ENCODE results near the gene BTG4.
A peak's percentile ranks its signal among the peaks of the same experiment; 100 is the strongest.

The BTG4 gene

DNA sequence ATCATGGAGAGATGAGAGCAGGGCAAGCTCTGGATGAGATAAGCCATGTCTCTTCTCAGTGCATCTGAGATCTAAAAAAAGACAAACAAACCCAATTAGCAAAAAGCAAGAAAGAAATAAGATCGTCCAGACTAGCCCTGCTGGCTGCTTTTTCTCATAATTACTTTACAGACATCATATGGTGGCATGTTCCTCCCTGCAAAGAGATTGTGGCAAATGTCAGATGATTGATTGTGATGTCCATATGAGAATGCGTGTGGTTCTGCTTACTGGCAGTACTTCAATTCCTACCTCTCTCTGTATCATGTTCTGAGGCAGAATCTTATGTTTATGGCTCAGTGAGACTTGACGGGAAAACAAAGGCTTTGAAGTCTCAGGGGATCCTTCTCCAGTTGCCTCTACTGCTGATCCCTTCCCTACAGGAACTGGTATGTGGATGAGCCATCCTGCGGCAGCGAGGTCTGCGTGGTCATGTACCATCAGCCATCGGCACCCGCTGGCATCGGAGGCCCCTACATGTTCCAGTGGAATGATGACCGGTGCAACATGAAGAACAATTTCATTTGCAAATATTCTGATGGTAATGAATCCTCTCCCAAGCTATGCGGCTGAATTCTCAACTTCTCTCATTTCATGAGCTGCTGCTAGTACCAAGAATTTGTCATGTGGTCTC, 37.1 kb upstream of the BTG4 start:
- no peak overlapping the region for H3K27ac ChIP-seq (ENCODE audit: low read depth, low read length)
- H3K36me3 ChIP-seq (ENCODE audit: insufficient read depth, low read length): peaks cover 29% of the 10 kb centered on the region
- H3K4me1 ChIP-seq (ENCODE audit: control insufficient read depth, insufficient read depth, low read length, unreplicated experiment): peaks cover 10% of the 10 kb centered on the region
- H2AFZ ChIP-seq (ENCODE audit: low read length, unreplicated experiment): no peak overlapping the region
- H3K4me3 ChIP-seq (ENCODE audit: low read depth, low read length): no peak overlapping the region
- H3K27me3 ChIP-seq (ENCODE audit: insufficient read depth, low read length): no peaks in the 10 kb centered on the region
- H3K79me2 ChIP-seq (ENCODE audit: control insufficient read depth, insufficient read depth, low read length, unreplicated experiment): no peaks in the 10 kb centered on the region

DNA sequence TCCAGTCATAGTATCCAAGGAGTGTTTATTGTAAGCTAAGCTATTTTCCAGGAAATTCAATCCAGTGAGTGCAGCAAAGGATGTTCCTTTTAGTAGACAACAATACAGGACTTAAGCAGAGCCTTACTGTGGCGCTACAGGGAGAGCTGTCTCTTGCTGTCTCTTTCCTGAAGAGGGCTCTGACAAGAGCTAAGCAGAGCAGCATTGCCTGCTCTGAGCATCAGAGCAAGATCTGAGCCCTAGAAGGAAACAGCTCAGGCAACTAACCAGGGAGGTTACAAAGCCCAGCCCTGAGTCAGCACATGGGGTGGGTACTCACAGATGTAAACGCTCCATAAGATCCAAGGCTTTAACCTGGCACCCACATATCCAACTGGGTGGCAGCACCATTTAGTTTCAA, 36.3 kb upstream of the BTG4 start:
- no peaks in the 10 kb centered on the region for H3K27me3 ChIP-seq (ENCODE audit: insufficient read depth, low read length)
- peaks cover 6% of the 10 kb centered on the region for H3K4me1 ChIP-seq (ENCODE audit: control insufficient read depth, insufficient read depth, low read length, unreplicated experiment)
- no peak overlapping the region for H2AFZ ChIP-seq (ENCODE audit: low read length, unreplicated experiment)
- H3K4me3 ChIP-seq (ENCODE audit: low read depth, low read length): no peak overlapping the region
- no peaks in the 10 kb centered on the region for H3K79me2 ChIP-seq (ENCODE audit: control insufficient read depth, insufficient read depth, low read length, unreplicated experiment)
- no peak overlapping the region for H3K27ac ChIP-seq (ENCODE audit: low read depth, low read length)
- peaks cover 36% of the 10 kb centered on the region for H3K36me3 ChIP-seq (ENCODE audit: insufficient read depth, low read length)

DNA sequence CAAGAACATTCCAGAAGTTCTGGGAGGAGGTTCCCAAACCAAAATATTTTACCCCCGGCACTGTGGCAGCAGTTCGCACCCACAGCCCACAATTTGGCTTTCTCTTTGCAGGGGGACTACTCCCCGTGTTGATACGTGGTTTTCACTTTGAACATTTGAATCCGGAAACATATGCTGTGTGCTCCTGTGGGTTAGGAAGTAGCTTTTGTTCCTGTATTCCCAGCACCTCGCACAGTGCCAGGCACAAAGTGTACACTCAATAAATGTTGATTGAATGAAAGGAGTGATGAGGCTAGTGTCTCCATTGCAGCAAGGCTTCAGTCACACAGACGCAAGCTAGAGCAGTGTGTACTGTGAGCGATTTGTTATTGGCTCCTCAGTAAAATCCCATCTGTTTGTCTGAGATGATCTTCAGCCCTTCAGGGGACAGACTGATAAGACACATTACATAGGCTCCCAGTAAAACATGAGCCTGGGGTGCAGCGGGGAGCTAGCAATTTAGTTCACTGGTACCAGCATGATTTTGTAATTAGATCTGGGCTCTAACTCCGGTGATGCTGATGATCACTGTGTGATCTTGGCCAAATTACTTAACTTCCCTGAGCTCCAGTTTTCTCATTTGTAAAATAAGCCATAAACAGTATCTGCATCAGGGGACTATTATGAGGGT, 30.6 kb upstream of the BTG4 start:
- Histone ChIP-seq H3K27ac (ENCODE audit: low read depth, low read length) (no peak overlapping the region), H3K36me3 (ENCODE audit: insufficient read depth, low read length) (peaks cover 30% of the 10 kb centered on the region), H2AFZ (ENCODE audit: low read length, unreplicated experiment) (no peak overlapping the region), H3K4me3 (ENCODE audit: low read depth, low read length) (peak overlapping the region; percentile 94; the same call in 1 of the 2 replicates), H3K4me1 (ENCODE audit: control insufficient read depth, insufficient read depth, low read length, unreplicated experiment) (peaks cover 32% of the 10 kb centered on the region), H3K27me3 (ENCODE audit: insufficient read depth, low read length) (no peaks in the 10 kb centered on the region), H3K79me2 (ENCODE audit: control insufficient read depth, insufficient read depth, low read length, unreplicated experiment) (peaks cover 21% of the 10 kb centered on the region)

DNA sequence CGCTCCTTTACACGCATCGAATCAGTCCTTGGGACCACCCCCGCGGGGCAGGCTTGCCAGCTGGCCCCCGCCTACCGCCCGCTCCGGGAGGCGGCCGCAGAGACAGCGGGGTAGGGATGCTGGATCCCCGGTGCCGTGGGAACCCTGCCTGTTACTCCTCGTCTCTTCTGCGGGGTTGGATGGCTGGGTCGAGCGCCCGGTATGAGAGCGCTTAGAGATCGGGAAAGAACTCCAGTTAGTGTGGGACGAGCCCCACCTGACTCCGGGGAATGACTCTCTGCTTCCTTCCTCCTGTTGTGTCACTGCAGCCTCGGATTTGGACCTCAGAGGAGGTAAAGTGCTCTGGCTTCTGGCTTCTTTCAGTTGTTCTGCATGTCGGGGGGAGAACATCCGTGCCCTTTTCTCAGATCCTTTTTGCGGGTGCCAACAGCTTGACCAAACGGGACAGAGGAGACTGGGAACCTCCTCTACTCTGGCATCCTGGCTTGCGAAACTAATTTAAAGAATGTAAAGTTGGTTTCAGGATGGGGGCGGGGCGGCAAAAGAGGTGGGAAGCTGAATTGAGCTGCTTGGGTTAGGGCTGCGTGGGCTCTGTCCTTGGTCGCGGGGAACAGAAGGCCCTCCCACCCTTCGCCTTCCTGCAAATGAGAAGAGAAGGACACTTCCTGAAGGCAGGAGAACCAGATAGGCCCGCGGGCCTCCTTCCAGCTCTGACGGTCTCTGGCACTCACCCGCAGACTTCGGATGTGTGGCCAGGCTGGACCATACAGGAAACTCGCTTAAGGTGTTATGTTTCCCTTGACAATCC, 29.3 kb upstream of the BTG4 start:
- Histone ChIP-seq H3K4me3 (ENCODE audit: low read depth, low read length) (peak overlapping the region; percentile 94), H3K27me3 (ENCODE audit: insufficient read depth, low read length) (no peaks in the 10 kb centered on the region), H3K4me1 (ENCODE audit: control insufficient read depth, insufficient read depth, low read length, unreplicated experiment) (peaks cover 32% of the 10 kb centered on the region), H3K79me2 (ENCODE audit: control insufficient read depth, insufficient read depth, low read length, unreplicated experiment) (peaks cover 21% of the 10 kb centered on the region), H3K27ac (ENCODE audit: low read depth, low read length) (peak overlapping the region; percentile 54), H3K36me3 (ENCODE audit: insufficient read depth, low read length) (peaks cover 24% of the 10 kb centered on the region), H2AFZ (ENCODE audit: low read length, unreplicated experiment) (peak overlapping the region; percentile 65)

DNA sequence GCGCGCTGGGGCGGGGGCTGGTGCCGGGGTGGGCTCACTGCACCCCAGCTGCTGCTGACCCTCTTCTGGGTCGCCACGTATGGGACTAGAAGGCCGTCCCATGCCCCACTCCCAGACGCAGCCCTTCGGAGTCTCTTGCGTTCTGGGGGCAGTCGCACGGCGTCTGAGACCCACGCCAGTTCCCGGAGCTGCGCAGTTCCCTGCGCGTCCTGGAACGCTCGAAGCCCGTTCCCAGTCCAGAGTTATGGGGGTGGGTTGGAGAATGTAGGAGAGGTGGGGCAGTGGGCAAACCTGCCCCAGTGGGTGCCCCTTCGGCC, 28.7 kb upstream of the BTG4 start:
- Histone ChIP-seq H3K27ac (ENCODE audit: low read depth, low read length) (peak overlapping the region; percentile 54), H3K27me3 (ENCODE audit: insufficient read depth, low read length) (no peaks in the 10 kb centered on the region), H3K4me1 (ENCODE audit: control insufficient read depth, insufficient read depth, low read length, unreplicated experiment) (peaks cover 32% of the 10 kb centered on the region), H3K36me3 (ENCODE audit: insufficient read depth, low read length) (peaks cover 18% of the 10 kb centered on the region; the same call in 1 of the 2 replicates), H3K4me3 (ENCODE audit: low read depth, low read length) (peak overlapping the region; percentile 94), H2AFZ (ENCODE audit: low read length, unreplicated experiment) (peak overlapping the region; percentile 65), H3K79me2 (ENCODE audit: control insufficient read depth, insufficient read depth, low read length, unreplicated experiment) (peaks cover 21% of the 10 kb centered on the region)

DNA sequence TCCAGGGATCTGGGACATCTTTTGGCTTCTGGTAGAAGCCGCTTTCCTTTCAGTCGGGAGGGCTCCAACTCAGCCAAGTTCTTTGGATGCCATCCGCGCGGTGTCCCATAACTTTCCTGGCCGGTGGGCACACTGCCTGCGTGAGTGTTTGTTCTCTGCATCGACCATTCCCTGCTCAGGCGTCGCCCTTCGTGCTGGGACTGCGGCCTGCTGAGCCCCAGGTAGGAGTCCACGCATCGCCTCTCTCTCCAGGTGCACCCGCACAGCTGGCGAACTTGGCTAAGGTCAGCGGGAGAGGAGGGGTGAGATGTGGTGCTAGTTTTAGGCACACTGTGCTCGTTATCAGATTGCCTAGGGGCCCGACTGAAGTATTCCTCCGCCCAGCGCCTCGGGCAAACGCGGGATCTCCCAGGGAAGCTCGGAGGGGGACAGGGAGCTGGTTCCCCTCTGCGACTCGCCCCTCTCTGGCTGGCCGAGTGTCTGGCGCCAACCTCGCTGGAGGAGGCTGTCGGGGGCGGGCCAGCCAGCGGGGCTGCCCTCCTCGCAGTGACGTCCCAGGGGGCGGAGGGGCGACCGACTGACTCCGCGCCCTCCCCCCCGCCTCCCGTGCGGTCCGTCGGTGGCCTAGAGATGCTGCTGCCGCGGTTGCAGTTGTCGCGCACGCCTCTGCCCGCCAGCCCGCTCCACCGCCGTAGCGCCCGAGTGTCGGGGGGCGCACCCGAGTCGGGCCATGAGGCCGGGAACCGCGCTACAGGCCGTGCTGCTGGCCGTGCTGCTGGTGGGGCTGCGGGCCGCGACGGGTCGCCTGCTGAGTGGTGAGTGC, 28.1 kb upstream of the BTG4 start, which contains the start of gene LAYN:
Gene LAYN, plus strand, starts transcription at position 607 of the 823 bp plus-strand sequence. Its CDS starts 124 bp downstream, at position 731.
- peaks cover 32% of the 10 kb centered on the region for H3K4me1 ChIP-seq (ENCODE audit: control insufficient read depth, insufficient read depth, low read length, unreplicated experiment)
- H3K36me3 ChIP-seq (ENCODE audit: insufficient read depth, low read length): peaks cover 13% of the 10 kb centered on the region; the same call in 1 of the 2 replicates
- no peaks in the 10 kb centered on the region for H3K27me3 ChIP-seq (ENCODE audit: insufficient read depth, low read length)
- H3K4me3 ChIP-seq (ENCODE audit: low read depth, low read length): peak within 1 kb of the TSS; percentile 94
- H3K27ac ChIP-seq (ENCODE audit: low read depth, low read length): peak within 1 kb of the TSS; percentile 54
- peaks cover 21% of the 10 kb centered on the region for H3K79me2 ChIP-seq (ENCODE audit: control insufficient read depth, insufficient read depth, low read length, unreplicated experiment)
- H2AFZ ChIP-seq (ENCODE audit: low read length, unreplicated experiment): peak within 1 kb of the TSS; percentile 65

DNA sequence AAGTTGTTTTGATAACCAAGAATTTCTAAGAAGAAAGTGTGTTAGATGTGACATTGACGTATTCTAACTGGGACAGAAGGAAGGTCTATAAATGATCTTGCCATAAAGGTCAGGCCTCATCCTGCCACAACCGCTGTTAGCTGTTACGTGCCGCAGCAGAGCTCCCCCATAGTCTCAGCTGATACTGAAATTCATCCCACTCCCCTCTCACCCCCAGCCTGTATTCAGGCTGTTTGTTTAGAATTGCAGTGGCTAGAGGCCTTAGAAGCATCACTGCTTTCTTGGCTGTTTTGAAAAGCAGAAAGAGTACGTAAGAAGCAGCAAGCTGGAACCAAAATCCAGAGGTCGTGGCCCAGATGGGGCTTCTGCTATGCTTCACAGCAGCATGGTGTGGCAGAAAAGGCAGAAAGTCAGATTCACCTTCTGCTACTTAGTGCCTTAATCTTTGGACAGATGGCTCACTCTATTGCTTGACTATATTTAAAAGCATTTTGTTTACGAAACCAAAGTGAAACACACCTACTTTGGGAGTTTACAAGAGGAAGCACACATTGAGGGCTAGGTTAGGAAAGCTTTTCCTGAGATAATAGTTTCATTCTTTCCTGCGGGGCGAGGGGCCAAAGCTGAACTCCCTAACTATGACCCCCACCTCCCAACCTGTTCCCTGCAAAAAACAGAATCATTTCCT, 27.4 kb upstream of the BTG4 start:
- Histone ChIP-seq H3K27me3 (ENCODE audit: insufficient read depth, low read length) (no peaks in the 10 kb centered on the region), H3K4me1 (ENCODE audit: control insufficient read depth, insufficient read depth, low read length, unreplicated experiment) (peaks cover 37% of the 10 kb centered on the region), H2AFZ (ENCODE audit: low read length, unreplicated experiment) (peak overlapping the region; percentile 65), H3K79me2 (ENCODE audit: control insufficient read depth, insufficient read depth, low read length, unreplicated experiment) (peaks cover 21% of the 10 kb centered on the region), H3K4me3 (ENCODE audit: low read depth, low read length) (peak overlapping the region; percentile 94), H3K27ac (ENCODE audit: low read depth, low read length) (no peak overlapping the region), H3K36me3 (ENCODE audit: insufficient read depth, low read length) (peaks cover 9% of the 10 kb centered on the region; the same call in 1 of the 2 replicates)

DNA sequence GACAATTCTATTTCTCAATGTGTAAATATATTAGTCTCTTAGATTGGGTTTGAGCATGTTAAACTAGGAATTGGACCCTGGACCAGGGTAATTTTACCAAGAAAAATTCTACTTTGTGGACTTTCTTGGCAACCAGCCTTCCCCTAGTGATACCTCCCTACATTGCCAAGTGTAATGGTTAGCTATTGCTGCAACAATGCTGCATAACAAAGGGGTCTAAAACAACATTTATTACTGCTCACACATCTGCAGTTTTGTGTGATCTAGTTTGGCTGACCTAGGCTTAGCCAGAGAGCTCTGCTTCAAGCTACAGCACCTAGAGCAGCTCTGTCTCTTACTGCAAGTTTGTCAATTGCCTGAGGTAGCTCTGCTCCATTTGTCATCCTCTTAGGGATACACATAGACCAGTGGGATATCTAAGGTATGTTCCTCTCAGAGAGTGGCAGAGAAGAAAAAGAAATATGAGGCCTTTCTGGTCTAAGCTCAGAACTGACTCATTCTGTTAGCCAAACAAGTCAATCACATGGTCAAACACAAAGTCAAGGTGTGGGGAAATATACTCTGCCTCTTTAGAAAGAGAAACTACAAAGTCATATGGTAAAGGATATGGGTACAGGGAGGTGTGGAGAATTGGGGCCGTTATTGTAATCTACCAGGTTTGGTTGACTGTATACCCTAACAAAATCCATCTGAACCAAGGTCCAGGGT, 26.4 kb upstream of the BTG4 start:
- no peak overlapping the region for H3K27ac ChIP-seq (ENCODE audit: low read depth, low read length)

DNA sequence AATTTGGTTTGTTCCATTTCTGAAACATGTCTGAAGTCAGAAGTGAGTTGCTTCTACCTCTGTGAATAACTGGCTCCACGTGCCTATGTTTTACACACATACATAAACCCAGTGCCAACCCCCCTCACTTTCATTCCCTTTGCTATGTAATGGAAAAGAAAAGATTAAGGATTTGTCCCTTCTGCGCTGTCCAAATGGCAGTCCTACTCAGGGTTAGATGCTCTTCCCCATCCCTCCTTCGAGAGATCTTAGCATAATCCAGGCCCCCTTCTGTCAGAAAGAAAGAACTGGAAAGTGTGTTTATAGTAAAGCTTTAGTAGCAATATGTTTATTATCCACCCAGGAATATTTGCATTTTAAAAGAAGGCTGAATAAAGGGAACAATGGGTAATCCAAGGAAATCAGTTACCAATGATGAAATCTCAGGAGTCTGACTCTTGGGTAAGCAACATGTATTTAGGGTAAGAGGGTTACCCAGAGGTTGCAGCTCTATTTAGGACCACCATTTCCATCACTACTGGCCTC, 25.2 kb upstream of the BTG4 start:
- H3K36me3 ChIP-seq (ENCODE audit: insufficient read depth, low read length): no peaks in the 10 kb centered on the region
- H3K27me3 ChIP-seq (ENCODE audit: insufficient read depth, low read length): no peaks in the 10 kb centered on the region
- H3K4me1 ChIP-seq (ENCODE audit: control insufficient read depth, insufficient read depth, low read length, unreplicated experiment): peaks cover 31% of the 10 kb centered on the region
- H3K79me2 ChIP-seq (ENCODE audit: control insufficient read depth, insufficient read depth, low read length, unreplicated experiment): peaks cover 15% of the 10 kb centered on the region
- no peak overlapping the region for H2AFZ ChIP-seq (ENCODE audit: low read length, unreplicated experiment)
- no peak overlapping the region for H3K4me3 ChIP-seq (ENCODE audit: low read depth, low read length)
- no peak overlapping the region for H3K27ac ChIP-seq (ENCODE audit: low read depth, low read length)

More for the DNA sequence above, 26.4 kb upstream of the BTG4 start:
- Histone ChIP-seq H3K4me3 (ENCODE audit: low read depth, low read length) (no peak overlapping the region), H3K4me1 (ENCODE audit: control insufficient read depth, insufficient read depth, low read length, unreplicated experiment) (peaks cover 31% of the 10 kb centered on the region), H3K27me3 (ENCODE audit: insufficient read depth, low read length) (no peaks in the 10 kb centered on the region), H2AFZ (ENCODE audit: low read length, unreplicated experiment) (no peak overlapping the region), H3K79me2 (ENCODE audit: control insufficient read depth, insufficient read depth, low read length, unreplicated experiment) (peaks cover 21% of the 10 kb centered on the region), H3K36me3 (ENCODE audit: insufficient read depth, low read length) (no peaks in the 10 kb centered on the region)
